NCI-H2227 (cell line): Measurements from ENCODE around the gene MAPK8IP2.
"Not testable (repeated sequence)": the region's sequence is repeated elsewhere in the genome, so short reads cannot be mapped to it uniquely, and the experiment has no call there.

Source experiments
- DNase-seq: peaks from one replicate; lab custom pipeline; 2025; ENCODE audit not compliant: unreplicated experiment; lab: John Stamatoyannopoulos, UW

The MAPK8IP2 gene

DNA sequence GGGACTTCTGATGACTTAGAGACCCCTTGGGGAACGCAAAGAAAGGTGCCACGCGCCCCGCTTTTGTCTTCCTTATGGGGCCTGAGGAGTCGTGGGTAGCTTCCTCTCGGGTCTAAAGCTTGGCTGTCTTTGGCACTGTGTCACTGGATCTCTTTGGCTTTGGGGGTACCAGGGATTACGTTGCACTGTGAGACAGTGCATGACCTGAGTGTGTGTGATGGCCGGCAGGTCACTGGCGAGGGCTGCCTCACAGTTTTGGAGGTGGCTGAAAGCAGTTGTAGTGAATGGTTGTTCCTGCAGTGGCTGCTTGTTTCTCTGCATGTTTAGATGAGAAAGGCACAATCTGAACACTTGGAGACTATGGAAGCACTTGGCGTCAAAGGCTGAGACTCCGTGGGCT, 33.2 kb downstream of the MAPK8IP2 start:
- no peak for DNase-seq

DNA sequence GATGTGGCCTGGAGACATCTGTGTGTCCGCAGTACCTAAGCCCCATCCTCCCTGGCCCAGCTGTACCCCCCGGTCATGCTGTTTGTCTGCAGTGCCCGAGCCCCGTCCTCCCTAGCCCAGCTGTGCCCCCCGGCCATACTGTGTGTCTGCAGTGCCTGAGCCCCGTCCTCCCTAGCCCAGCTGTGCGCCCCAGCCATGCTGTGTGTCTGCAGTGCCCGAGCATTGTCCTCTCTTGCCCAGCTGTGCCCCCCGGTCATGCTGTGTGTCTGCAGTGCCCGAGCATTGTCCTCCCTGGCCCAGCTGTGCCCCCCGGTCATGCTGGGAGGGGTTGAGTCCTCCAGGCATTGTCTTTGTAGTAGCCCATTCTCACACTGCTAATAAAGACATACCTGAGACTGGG, 35.0 kb downstream of the MAPK8IP2 start:
- no peak for DNase-seq

DNA sequence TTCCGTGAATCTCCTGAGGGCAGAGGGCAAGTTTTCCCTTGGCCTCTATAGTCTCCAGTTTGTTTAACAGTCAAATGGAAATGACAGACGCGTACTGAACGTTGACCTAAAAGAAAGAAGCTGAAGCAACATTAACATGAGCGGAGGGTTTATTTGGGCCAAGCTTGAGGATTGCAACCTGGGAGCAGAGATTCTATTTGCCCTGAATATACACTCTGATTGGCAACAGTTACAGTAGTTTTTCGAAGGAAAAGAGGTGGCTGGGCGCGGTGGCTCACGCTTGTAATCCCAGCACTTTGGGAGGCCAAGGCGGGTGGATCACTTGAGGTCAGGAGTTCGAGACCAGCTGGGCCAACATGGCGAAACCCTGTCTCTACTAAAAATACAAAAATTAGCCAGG, 39.7 kb downstream of the MAPK8IP2 start:
- DNase-seq, result not testable (repeated sequence)

DNA sequence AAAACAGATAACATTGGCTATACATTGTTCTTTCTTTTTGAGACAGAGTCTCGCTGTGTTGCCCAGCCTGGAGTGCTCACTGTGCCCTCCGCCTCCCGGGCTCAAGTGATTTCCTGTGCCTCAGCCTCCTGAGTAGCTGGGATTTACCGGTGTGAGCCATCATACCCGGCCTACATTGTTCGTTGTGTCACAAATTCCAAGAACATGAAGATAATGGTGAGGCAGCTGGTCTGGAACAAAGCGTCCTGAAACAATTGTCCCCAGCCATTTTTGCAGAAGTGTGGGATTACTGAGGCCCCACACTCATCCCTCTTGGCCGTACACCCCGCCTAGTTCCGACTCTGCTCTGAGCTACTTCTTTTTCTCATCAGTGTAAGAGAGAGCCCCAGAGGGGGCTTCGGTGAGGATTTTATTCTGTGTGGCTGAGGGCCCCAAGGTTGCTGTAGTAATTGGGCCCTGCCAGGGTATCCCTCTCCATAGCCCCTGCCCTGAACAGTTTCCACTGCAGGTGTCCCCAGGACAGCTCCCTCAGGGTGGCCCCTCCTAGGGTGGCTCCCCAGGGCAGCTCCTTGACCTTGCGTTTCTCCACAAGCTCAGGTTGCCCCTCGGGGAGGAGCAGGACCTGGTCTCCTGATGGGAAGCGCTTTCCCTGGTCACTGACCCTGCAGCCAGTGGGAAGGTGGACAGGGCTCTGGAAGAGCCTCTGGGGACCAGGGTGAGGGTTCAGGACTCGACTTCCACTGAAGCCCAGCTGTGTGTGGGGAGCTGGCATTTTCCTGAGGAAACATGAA, 40.5 kb downstream of the MAPK8IP2 start:
- DNase-seq, result no peak

DNA sequence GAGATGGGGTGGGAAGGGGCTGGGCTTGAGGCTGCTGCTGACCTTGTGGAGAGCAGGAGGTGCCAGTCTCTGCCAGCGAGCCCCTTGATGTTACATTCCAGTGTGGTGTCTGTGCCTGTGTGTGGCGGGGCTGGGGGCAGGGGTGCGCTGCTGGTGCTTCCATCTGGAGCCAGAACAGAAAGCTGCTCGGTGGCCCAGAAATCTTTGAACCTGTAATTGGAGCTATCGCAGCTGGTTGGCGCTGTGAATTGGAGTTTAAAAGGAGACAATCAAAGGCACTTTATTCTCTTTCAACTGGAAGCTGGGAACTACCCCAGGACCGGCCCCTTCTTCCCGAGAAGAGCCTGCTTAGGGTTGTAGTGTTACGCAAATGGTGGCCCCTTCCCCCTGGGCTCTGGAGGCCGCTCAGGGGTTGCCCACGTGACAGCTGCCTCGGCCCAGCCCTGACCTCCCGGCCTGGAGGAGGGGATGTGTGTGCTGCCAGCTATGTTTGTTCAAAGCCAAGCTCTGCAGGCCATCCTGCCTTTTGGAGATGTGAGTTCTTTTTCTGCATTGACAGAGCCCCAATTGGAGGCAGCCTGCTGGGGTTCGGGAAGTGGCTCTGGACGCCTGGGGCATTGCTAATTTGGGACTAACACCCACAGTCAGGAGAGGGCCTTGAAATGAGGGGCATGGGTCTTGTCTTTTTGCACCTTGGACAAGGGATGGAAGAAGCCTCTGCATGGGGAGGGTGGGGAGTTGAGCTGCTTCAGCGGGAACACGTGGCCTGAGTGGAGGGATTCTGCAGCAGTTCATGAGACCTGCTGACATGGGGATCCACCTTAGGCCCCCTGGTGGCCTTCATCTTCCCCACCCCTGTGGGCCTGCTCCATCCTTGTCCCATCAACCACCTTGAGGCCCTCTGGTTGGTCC, 41.4 kb downstream of the MAPK8IP2 start:
- peak; percentile 35 for DNase-seq

DNA sequence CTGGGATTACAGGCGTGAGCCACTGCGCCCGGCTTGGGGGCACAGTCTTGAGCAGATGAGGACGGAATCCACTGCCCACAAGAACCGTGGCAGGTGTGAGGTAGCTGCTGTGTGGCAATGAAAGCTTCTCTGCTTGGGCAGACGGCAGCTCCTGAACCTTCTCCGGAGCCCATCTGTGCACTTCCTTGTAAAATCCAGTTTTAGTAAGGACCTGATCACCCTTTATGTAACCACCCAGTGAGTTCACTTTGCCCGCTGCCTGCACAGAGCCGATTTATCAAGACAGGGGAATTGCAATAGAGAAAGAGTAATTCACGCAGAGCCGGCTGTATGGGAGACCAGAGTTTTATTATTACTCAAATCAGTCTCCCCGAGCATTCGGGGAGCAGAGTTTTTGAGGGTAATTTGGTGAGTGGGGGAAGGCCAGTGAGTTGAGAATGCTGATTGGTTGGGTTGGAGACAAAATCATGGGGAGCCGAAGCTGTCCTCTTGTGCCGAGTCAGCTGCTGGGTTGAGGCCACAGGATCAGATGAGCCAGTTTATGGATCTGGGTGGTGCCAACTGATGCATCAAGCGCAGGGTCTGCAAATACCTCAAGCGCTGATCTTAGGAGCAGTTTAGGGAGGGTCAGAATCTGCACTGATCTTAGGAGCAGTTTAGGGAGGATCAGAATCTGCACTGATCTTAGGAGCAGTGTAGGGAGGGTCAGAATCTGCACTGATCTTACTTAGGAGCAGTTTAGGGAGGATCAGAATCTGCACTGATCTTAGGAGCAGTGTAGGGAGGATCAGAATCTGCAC, 42.6 kb downstream of the MAPK8IP2 start:
- DNase-seq, result not testable (repeated sequence)

DNA sequence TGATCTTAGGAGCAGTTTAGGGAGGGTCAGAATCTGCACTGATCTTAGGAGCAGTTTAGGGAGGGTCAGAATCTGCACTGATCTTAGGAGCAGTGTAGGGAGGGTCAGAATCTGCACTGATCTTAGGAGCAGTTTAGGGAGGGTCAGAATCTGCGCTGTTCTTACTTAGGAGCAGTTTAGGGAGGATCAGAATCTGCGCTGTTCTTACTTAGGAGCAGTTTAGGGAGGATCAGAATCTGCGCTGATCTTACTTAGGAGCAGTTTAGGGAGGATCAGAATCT, 43.2 kb downstream of the MAPK8IP2 start:
- not testable (repeated sequence) for DNase-seq

DNA sequence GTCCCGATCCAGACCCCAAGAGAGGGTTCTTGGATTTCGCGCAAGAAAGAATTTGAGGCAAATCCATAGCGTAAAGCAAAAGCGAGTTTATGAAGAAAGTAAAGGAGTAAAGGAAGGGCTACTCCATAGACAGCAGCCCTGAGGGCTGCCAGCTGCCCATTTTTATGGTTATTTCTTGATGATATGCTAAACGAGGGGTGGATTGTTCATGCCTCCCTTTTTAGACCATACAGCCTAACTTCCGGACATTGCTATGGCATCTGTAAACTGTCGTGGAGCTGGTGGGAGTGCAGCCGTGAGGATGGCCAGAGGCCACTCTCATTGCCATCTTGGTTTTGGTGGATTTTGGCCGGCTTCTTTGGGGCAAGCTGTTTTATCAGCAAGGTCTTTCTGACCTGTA, 52.7 kb downstream of the MAPK8IP2 start:
- DNase-seq, result no peak

DNA sequence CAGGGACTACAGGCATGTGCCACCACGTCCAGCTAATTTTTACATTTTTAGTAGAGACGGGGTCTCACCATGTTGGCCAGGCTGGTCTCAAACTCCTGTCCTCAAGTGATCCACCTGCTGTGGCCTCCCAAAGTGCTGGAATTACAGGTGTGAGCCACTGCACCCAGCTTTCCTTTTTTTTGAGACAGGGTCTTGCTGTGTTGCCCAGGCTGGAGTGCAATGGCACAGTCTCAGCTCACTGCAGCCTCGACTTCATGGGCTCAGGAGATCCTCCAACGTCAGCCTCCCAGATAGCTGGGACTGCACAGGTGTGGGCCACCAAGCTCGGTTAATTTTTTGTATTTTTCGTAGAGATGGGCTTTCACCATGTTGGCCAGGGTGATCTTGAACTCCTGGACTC, 54.1 kb downstream of the MAPK8IP2 start:
- DNase-seq, result not testable (repeated sequence)

DNA sequence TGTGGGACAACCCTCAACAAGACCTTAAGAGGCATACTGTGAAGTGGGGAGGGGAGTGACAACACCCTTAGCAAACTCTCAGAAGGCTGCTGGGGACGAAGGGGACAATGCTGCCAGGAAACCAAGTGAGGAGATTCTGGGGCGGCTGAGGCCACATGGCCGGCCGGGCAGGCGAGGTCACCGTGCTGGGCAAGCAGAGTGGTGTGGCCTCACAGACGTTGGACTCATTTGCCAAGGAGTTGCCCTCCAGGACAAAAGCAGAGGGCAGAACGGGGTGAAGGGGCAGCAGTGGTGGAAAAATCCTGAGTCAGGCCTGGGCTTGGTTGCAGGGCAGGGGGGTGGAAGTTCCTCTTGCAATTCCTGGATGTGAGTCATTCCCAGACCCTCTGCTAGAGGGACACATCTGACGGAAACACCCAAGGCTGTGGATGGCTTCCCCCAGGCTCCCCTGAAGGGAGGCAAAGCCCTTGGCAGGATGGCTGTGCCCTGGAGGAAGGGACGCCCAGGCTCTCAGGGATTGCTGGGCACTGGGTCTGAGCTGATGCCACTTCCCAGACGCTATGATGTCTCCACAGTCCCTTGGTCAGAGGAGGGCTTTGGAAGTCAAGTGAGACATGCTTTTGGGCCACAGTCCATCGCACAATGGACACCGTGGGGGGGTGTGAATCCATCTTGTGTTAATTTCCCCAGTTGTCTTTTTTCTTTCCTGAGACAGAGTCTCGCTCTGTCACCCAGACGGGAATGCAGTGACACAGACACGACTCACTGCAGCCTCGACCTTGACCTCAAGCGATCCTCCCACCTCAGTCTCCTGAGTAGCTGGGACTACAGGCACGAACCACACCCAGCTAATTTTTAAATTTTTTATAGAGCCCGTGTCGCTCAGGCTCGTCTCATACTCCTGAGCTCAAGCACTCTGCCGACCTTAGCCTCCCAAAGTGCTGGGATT, 55.8 kb downstream of the MAPK8IP2 start:
- DNase-seq, result no peak

DNA sequence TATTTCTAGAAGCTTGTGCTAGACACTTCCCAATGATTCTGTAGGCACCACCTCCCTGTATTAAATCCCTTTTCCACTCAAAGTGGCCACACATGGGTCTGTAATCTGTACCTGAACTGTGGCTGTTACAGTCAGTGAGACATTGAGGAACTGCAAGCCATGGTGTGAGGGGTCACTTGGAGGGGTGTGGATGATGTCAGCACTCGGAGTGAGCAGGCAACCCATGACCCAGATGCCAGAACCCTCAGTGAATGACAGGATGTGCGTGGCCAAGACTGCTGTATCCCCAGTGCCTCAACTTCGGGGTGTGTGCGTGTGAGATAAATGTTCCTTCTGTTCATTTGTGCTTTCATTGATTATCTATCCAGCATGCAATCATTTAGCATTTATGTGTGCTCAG, 57.3 kb downstream of the MAPK8IP2 start:
- DNase-seq, result no peak

DNA sequence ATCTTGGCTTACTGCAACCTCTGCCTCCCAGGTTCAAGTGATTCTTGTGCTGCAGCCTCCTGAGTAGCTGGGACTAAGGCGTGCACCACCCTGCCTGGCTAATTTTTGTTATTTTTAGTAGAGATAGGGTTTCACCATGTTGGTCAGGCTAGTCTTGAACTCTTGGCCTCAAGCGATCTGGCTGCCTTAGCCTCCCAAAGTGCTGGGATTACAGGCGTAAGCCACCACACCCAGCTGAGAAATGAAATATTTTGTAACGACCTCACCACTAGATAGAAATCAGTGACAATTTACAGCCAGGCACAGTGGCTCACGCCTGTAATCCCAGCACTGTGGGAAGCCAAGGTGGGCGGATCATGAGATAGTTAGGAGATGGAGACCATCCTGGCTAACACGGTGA, 59.1 kb downstream of the MAPK8IP2 start:
- not testable (repeated sequence) for DNase-seq

DNA sequence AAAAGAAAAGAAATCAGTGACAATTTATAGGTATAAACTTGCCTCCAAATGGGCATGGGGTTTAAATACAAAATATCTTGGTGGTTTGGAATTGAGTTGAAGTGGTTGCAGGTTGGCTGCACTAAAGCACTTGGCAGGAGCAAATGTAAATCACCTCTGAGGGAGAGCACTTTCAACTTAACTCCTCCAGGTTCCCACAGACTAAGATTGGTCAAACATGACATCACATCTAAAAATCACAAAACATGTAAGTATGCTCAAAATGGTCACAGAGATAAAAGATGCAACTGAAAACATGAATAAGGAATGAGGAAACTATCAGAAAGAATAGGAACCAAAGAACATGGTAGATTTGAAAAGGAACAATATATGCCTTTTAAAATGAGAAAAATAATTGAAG, 59.7 kb downstream of the MAPK8IP2 start:
- DNase-seq, result no peak
